Tibial nerve (tissue), 4 donors: Measurements from ENCODE around the gene QPRT.

ENCODE experiments used
- EP300 ChIP-seq, 2 donors: sonication (generic); formaldehyde crosslinking; IDR thresholded peaks; one replicate each; pipeline ENCODE4 v1.6.1; 2017; ENCODE audit warnings: antibody characterized with exemption in 2 of 2, mild to moderate bottlenecking in 1 of 2
- POLR2A ChIP-seq, 2 donors: fragments of 450-650 bp; IDR thresholded peaks; one replicate each; pipeline ENCODE4 v1.6.1; 2017; ENCODE audit warnings: antibody characterized with exemption in 2 of 2, mild to moderate bottlenecking in 2 of 2, moderate library complexity in 2 of 2
- TF ChIP-seq, protein P1 (sequence below), 5 experiments: fragments of 200-600 bp in 3 of 5; fragments of 450-650 bp in 2 of 5; sonication (generic) in 3 of 5; IDR thresholded peaks; one replicate each; pipeline ENCODE4 v1.5.1; 2016 to 2019; ENCODE audit warnings: antibody characterized with exemption in 5 of 5, mild to moderate bottlenecking in 3 of 5, moderate library complexity in 2 of 5

GRCh38 chr16:29745121-29745852, 66.3 kb downstream of the QPRT start:
- TF ChIP-seq, protein P1, sequence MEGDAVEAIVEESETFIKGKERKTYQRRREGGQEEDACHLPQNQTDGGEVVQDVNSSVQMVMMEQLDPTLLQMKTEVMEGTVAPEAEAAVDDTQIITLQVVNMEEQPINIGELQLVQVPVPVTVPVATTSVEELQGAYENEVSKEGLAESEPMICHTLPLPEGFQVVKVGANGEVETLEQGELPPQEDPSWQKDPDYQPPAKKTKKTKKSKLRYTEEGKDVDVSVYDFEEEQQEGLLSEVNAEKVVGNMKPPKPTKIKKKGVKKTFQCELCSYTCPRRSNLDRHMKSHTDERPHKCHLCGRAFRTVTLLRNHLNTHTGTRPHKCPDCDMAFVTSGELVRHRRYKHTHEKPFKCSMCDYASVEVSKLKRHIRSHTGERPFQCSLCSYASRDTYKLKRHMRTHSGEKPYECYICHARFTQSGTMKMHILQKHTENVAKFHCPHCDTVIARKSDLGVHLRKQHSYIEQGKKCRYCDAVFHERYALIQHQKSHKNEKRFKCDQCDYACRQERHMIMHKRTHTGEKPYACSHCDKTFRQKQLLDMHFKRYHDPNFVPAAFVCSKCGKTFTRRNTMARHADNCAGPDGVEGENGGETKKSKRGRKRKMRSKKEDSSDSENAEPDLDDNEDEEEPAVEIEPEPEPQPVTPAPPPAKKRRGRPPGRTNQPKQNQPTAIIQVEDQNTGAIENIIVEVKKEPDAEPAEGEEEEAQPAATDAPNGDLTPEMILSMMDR (IDR thresholded peaks at IDR 0.05), result no peak
- TF ChIP-seq POLR2A (IDR thresholded peaks at IDR 0.05) (no peak), EP300 (IDR thresholded peaks at IDR 0.05) (no peak)
